HepG2 (cell line): ENCODE data around the gene OR1F1. TPM values are rescaled to one million over a fixed set of nuclear protein-coding genes. Genes with fewer than 3 reads are reported as not detected.
A peak's percentile ranks its signal among the peaks of the same experiment; 100 is the strongest.

Source experiments
- ARID2 ChIP-seq: sonication (generic); formaldehyde crosslinking; IDR thresholded peaks from 2 replicates; pipeline ENCODE4 v1.8.1; 2022; ENCODE audit warnings: mild to moderate bottlenecking, missing genetic modification reagents, borderline replicate concordance
- HNF4G ChIP-seq, 2 experiments: sonication (generic) in 1 of 2; formaldehyde crosslinking in 1 of 2; IDR thresholded peaks; 2 replicates each; pipeline versions ENCODE4 v1.4.0 to v1.6.1; 2011 to 2020; ENCODE audit warnings: borderline replicate concordance in 2 of 2, low read depth in 2 of 2, mild to moderate bottlenecking in 2 of 2, low read length in 1 of 2, missing genetic modification reagents in 1 of 2, moderate library complexity in 1 of 2
- IRF2 ChIP-seq: IDR thresholded peaks from 2 replicates; pipeline ENCODE4 v1.6.1; 2018; ENCODE audit warnings: missing genetic modification reagents, missing compliant biosample characterization
- KMT2B ChIP-seq: IDR thresholded peaks from 2 replicates; pipeline ENCODE4 v1.6.1; 2016; ENCODE audit warnings: missing genetic modification reagents, missing compliant biosample characterization
- MYNN ChIP-seq: sonication (generic); formaldehyde crosslinking; IDR thresholded peaks from 2 replicates; pipeline ENCODE4 v1.4.0; 2020; ENCODE audit warnings: mild to moderate bottlenecking, low read depth, missing genetic modification reagents
- NFKB2 ChIP-seq: sonication (generic); formaldehyde crosslinking; IDR thresholded peaks from 2 replicates; pipeline ENCODE4 v1.4.0; 2020; ENCODE audit warnings: missing genetic modification reagents, borderline replicate concordance
- NFKBIZ ChIP-seq: IDR thresholded peaks from 2 replicates; pipeline ENCODE4 v1.6.1; 2018; ENCODE audit warnings: missing genetic modification reagents, missing compliant biosample characterization
- PLSCR1 ChIP-seq: sonication (generic); formaldehyde crosslinking; IDR thresholded peaks from 2 replicates; pipeline ENCODE4 v1.5.0; 2020; ENCODE audit warnings: missing genetic modification reagents, mild to moderate bottlenecking, borderline replicate concordance
- PRDM10 ChIP-seq: sonication (generic); formaldehyde crosslinking; IDR thresholded peaks from 2 replicates; pipeline ENCODE4 v1.4.0; 2020; ENCODE audit warnings: low read depth, missing genetic modification reagents
- TMF1 ChIP-seq: sonication (generic); formaldehyde crosslinking; IDR thresholded peaks from 2 replicates; pipeline ENCODE4 v1.8.1; 2022; ENCODE audit warnings: low read depth, missing genetic modification reagents
- ZMYM4 ChIP-seq: sonication (generic); formaldehyde crosslinking; IDR thresholded peaks from 2 replicates; pipeline ENCODE4 v1.8.1; 2023; ENCODE audit warnings: mild to moderate bottlenecking, missing genetic modification reagents
- ZNF350 ChIP-seq: sonication (generic); formaldehyde crosslinking; IDR thresholded peaks from 2 replicates; pipeline ENCODE4 v1.4.0; 2020; ENCODE audit warnings: mild to moderate bottlenecking, low read depth, missing genetic modification reagents, borderline replicate concordance
- ZNF563 ChIP-seq: sonication (generic); formaldehyde crosslinking; IDR thresholded peaks from 2 replicates; pipeline ENCODE4 v1.8.0; 2022; ENCODE audit warnings: mild to moderate bottlenecking, moderate library complexity, missing genetic modification reagents
- ZNF792 ChIP-seq: IDR thresholded peaks from 2 replicates; pipeline ENCODE4 v1.6.1; 2016
- ZSCAN21 ChIP-seq: sonication (generic); formaldehyde crosslinking; IDR thresholded peaks from 2 replicates; pipeline ENCODE4 v1.8.0; 2022; ENCODE audit warnings: mild to moderate bottlenecking, missing genetic modification reagents, moderate library complexity, borderline replicate concordance
- polyA plus RNA-seq, 8 experiments: library from polyadenylated mRNA; depleted of rRNA in 3 of 8; stranded (reverse) in 7 of 8; unstranded in 1 of 8; fragments of >200 nt; fragmentation: Illumina TruSeq in 4 of 8; extraction: Trizol in 4 of 8; gene quantifications; 2 replicates each; pipeline versions ENCODE4 v1.2.1 to v1.2.3, GENCODE V29; 2011 to 2016; ENCODE audit warnings: low read depth in 4 of 8, missing spikeins in 1 of 8, mixed read lengths in 1 of 8; ENCODE audit not compliant: insufficient read depth in 1 of 8
- total RNA-seq, 5 experiments: library from RNA; depleted of rRNA; stranded (reverse); fragments of >200 nt; fragmentation: Illumina TruSeq; extraction: Trizol; gene quantifications; 2 replicates each; pipeline ENCODE4 v1.2.3, GENCODE V29; 2016; ENCODE audit warnings: low read depth in 1 of 5

The OR1F1 gene
- total and polyA plus RNA-seq, 2 of the 13 experiments (the other 11 are each of a cell fraction or from before 2014, with no cell fraction given): 0.90 TPM; not detected in 1

GRCh38 chr16:3175157-3176093 is 12.6 kb upstream of the OR1F1 start (continued):
- no peak for TF ChIP-seq HNF4G (IDR thresholded peaks at IDR 0.05; ENCODE audit: borderline replicate concordance, low read depth, low read length)
- TF ChIP-seq HNF4G (CRISPR knock-in tag; IDR thresholded peaks at IDR 0.05; ENCODE audit: borderline replicate concordance, low read depth): no peak
- TF ChIP-seq ARID2 (CRISPR knock-in tag): no peak
- TF ChIP-seq TMF1 (CRISPR knock-in tag): no peak
- TF ChIP-seq ZMYM4: peak; percentile 32; the same call in 1 of the 2 replicates
- TF ChIP-seq IRF2 (CRISPR knock-in tag): 0 out of 2 replicates have a peak, but pooled peaks have one; percentile 57
- TF ChIP-seq KMT2B: no peak
- TF ChIP-seq ZNF792 (CRISPR knock-in tag): no peak
- no peak for TF ChIP-seq NFKBIZ (CRISPR knock-in tag)
- TF ChIP-seq ZNF350 (CRISPR knock-in tag): peak; percentile 56; the same call in 1 of the 2 replicates
- no peak for TF ChIP-seq ZNF563
- TF ChIP-seq MYNN: no peak
- TF ChIP-seq ZSCAN21 (CRISPR knock-in tag): no peak; the same call in 1 of the 2 replicates
- no peak for TF ChIP-seq PRDM10 (CRISPR knock-in tag)
- no peak for TF ChIP-seq PLSCR1 (CRISPR knock-in tag)
- TF ChIP-seq NFKB2 (CRISPR knock-in tag): no peak
